ENCODE data around the gene CTSC. TPM values are rescaled to one million over a fixed set of nuclear protein-coding genes. Genes with fewer than 3 reads are reported as not detected.

Gene CTSC
- total RNA-seq, 1 donor from 2014 or later, result 445 TPM

- H3K4me1 ChIP-seq, result no peaks in the 10 kb centered on the region
- intact Hi-C loops (cut with DNase I), result no loop called here
Observed at GRCh38 chr11:88378422-88379066, 41.0 kb upstream of the CTSC start.

GRCh38 chr11:88377646-88378045, 40.1 kb upstream of the CTSC start:
- H3K27me3 ChIP-seq (ENCODE audit: low read depth), result no peaks in the 10 kb centered on the region
- no peaks in the 10 kb centered on the region for H3K4me1 ChIP-seq
- H3K4me3 ChIP-seq, result no peak overlapping the region
- H3K27ac ChIP-seq, result no peak overlapping the region
- no peak for TF ChIP-seq CTCF (IDR thresholded peaks at IDR 0.05)
- intact Hi-C loops (cut with DNase I), result no loop called here
- no peak for ATAC-seq
- no peaks in the 10 kb centered on the region for H3K9me3 ChIP-seq
- no peak for DNase-seq
- no peaks in the 10 kb centered on the region for H3K36me3 ChIP-seq

More at GRCh38 chr11:88378422-88379066, 41.0 kb upstream of the CTSC start:
- H3K27me3 ChIP-seq (ENCODE audit: low read depth), result no peaks in the 10 kb centered on the region
- TF ChIP-seq CTCF (IDR thresholded peaks at IDR 0.05), result no peak
- H3K9me3 ChIP-seq, result no peaks in the 10 kb centered on the region
- no peak overlapping the region for H3K4me3 ChIP-seq
- no peaks in the 10 kb centered on the region for H3K36me3 ChIP-seq
- no peak for DNase-seq
- ATAC-seq, result no peak
- H3K27ac ChIP-seq, result no peak overlapping the region

GRCh38 chr11:88377144-88377543, 39.6 kb upstream of the CTSC start:
- no peaks in the 10 kb centered on the region for H3K4me1 ChIP-seq
- no peak overlapping the region for H3K4me3 ChIP-seq
- H3K36me3 ChIP-seq, result no peaks in the 10 kb centered on the region
- intact Hi-C loops (cut with DNase I), result no loop called here
- H3K9me3 ChIP-seq, result no peaks in the 10 kb centered on the region
- TF ChIP-seq CTCF (IDR thresholded peaks at IDR 0.05), result no peak
- no peaks in the 10 kb centered on the region for H3K27me3 ChIP-seq (ENCODE audit: low read depth)
- H3K27ac ChIP-seq, result no peak overlapping the region
- no peak for DNase-seq
- no peak for ATAC-seq

- no peak for ATAC-seq
- intact Hi-C loops (cut with DNase I), result no loop called here
- H3K9me3 ChIP-seq, result no peaks in the 10 kb centered on the region
- H3K36me3 ChIP-seq, result no peaks in the 10 kb centered on the region
- no peak for TF ChIP-seq CTCF (IDR thresholded peaks at IDR 0.05)
- no peak for DNase-seq
- H3K27ac ChIP-seq, result no peak overlapping the region
- H3K4me3 ChIP-seq, result no peak overlapping the region
- no peaks in the 10 kb centered on the region for H3K27me3 ChIP-seq (ENCODE audit: low read depth)
- H3K4me1 ChIP-seq, result no peaks in the 10 kb centered on the region
Observed at GRCh38 chr11:88375927-88376470, 38.5 kb upstream of the CTSC start.

GRCh38 chr11:88370782-88371181, 33.2 kb upstream of the CTSC start:
- intact Hi-C loops (cut with DNase I), result no loop called here

More at GRCh38 chr11:88370782-88371181, 33.2 kb upstream of the CTSC start:
- DNase-seq (no peak), ATAC-seq (no peak)
- Histone ChIP-seq H3K27ac (no peak overlapping the region), H3K9me3 (no peaks in the 10 kb centered on the region), H3K4me3 (no peak overlapping the region), H3K36me3 (no peaks in the 10 kb centered on the region), H3K4me1 (no peaks in the 10 kb centered on the region), H3K27me3 (ENCODE audit: low read depth) (no peaks in the 10 kb centered on the region)
- no peak for TF ChIP-seq CTCF (IDR thresholded peaks at IDR 0.05)

All from lower lobe of right lung (tissue), 2 donors.